ENCODE data around the gene NTM.
"Not testable (repeated sequence)": the region's sequence is repeated elsewhere in the genome, so short reads cannot be mapped to it uniquely, and the experiment has no call there.

Gene NTM

GRCh38 chr11:132064987-132065620 lies 694.7 kb downstream of the NTM start:
- DNase-seq: peak; percentile 45 to 54 (median 49)

GRCh38 chr11:132068556-132068955 lies 698.1 kb downstream of the NTM start:
- no peak for DNase-seq

DNA sequence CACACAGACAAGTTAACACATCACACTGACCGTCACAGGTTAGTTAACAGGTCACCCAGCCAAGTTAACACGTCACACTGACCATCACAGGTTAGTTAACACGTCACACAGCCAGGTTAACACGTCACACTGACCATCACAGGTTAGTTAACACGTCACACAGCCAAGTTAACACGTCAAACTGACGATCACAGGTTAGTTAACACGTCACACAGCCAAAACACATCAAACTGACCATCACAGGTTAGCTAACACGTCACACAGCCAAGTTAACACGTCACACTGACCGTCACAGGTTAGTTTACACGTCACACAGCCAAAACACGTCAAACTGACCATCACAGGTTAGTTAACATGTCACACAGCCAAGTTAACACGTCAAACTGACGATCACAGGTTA lies 699.2 kb downstream of the NTM start:
- not testable (repeated sequence) for DNase-seq

DNA sequence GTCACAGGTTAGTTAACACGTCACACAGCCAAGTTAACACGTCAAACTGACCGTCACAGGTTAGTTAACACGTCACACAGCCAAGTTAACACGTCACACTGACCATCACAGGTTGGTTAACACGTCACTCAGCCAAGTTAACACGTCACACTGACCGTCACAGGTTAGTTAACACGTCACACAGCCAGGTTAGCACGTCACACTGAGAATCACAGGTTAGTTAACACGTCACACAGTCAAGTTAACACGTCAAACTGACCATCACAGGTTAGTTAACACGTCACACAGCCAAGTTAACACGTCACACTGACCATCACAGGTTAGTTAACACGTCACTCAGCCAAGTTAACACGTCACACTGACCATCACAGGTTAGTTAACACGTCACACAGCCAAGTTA lies 700.5 kb downstream of the NTM start:
- DNase-seq: not testable (repeated sequence)

- DNase-seq: peak; percentile 41 to 53 (median 50)
Measured at GRCh38 chr11:132072044-132072857, 701.8 kb downstream of the NTM start.

DNA sequence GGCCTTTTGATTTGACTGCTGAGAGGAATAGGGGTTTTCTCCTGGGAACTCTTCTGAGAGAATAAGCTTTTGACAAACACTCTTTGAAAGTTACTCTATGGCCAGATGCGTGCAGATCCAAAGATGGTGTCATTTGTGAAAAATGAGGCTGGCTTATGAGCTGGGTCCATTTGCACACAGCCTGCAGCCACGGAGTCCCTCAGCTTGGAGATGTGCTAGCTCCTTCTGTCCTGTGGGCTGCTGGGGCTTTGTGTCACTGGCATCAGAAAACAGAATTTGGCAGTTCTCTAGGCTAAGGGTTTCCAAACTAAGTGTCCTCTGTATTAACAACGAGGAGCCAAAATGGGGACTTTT lies 702.4 kb downstream of the NTM start:
- no peak for DNase-seq

- DNase-seq: no peak
Measured at GRCh38 chr11:132073787-132074186, 703.4 kb downstream of the NTM start.

DNA sequence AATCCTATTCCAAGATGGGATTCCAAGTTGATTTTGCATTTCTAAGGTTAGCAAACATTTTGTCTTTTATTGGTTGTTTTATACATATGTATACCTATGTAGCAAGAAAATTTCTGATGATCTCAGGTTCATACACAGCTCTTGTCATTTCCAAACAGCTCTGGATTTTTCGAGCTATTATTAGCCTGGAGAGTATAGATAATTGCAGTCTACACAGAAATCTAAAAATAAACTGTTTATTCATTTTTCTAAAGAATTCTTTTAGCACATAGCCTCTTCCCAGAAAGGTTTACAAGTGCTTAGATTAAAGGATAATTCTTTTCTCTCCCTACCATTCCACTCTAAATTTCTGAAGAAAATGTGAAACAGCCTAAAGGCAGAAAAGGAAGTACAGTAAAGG lies 705.0 kb downstream of the NTM start:
- no peak for DNase-seq

DNA sequence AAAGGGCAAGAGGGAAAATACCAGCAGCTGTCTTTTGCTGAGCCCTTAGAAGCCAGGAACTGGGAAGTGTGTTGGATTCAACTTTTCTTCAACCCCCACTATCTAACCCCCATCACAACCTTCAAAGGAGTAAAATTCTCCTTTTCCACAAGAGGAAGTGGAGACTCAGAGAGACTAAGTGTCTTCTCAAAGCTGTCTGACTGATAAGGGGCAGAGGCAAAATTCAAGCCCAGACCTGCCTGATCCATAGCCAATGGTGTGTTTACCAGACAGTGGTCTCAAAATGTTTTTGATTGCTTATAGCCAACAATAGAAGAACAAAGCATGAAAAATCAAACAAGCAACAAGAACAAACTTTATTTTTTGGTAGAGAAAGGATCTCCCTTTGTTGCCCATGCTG lies 707.0 kb downstream of the NTM start:
- DNase-seq: no peak

- DNase-seq: no peak
Measured at GRCh38 chr11:132078264-132079076, 708.1 kb downstream of the NTM start.

DNA sequence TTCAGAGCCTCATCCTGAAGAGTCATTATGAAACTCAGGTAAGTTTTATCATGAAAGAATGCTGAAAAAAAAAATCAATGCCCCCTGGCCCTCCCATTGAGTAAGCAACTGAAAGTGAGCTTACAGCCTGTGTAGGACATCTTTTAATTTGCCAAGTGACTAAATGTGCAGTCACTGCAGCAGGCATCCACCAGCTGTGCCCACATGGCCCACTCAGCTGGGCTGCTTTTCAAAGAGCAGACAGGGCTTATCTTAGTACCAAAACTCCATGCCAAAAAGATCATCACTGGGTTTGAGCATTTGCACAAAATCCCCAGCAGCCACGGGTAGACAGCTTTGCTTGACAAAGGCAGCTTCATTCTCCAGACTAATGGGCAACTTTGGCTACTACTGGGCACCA lies 709.7 kb downstream of the NTM start:
- DNase-seq: no peak

DNA sequence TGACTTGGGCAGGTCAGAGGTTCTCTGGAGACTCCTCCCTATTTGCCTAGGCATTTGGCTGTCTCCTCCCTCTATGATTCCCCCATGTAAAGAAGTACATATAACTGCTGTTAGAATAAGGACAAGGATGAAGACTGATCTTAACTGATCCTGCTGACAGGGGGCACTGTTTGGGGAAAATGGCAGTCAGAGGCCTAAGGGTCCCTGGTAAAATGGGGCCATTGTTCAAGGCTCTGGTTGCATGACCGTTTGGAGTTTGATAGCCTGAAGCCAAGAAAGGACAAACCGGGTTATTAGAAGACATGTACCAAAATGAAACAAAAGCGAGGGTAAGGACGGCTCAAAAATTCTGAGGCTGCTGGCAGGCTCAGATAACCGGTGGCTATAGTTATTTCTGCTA lies 712.2 kb downstream of the NTM start:
- no peak for DNase-seq

DNA sequence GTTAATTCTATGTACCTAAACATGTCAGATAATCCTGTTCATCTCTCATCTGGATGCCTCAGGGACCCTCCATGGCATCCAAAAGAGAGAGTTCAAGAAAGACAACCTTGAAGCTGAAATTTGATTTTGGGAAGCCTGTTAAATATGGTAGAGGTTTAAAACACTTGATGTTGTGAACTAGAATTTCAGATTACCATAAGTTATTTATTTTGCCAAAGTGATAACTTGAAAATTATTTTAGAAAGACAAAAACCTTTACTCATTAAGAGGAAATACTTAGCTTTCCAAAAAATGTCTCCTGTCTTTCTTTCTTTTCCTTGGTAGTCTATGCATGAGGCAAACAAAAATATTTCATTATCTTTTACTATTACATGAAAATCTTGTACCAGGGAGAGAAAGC lies 714.0 kb downstream of the NTM start:
- DNase-seq: no peak

- DNase-seq: no peak
Measured at GRCh38 chr11:132087148-132087547, 716.7 kb downstream of the NTM start.

DNA sequence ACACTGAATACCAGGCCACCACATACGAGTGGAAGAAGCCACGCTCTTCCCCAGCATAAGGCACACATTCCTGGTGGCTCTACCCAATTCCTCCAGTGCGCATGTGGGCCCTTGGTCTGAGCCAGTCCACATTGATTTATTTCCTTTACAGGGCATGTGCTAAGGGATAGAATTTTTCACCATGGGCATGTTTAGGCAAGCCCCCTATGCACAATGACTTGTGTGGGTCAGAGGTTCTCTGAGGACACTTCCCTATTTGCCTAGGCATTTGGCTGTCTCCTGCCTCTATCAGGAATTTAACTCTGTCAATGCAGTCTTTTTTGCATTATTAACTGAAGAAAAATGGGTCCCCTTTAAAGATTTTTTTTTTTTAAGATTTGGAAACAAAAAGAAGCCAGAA lies 718.1 kb downstream of the NTM start:
- peak in 1 of 3 donors; percentile 27 for DNase-seq

- peak; percentile 71 to 80 (median 80) for DNase-seq
Measured at GRCh38 chr11:132093536-132094259, 723.3 kb downstream of the NTM start.

DNA sequence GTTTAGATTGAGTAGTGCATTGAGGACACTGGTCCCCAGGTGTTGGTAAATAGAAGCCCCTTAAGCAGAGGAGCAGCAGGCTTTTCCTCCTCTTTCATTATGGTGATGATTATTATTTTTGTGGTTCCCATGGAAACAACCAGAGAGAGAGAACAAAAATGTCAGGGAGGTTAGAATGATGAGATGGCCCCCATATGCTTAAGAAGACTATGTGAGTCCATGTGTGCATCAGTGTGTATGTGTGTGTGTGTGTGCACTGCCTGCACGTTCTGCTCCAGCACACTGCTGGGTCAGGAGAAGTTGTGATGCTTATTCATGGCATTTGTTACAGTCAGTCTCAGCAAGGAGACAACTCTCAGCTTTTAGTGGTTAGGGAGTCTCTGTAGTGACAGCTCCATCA lies 724.2 kb downstream of the NTM start:
- DNase-seq: no peak

DNA sequence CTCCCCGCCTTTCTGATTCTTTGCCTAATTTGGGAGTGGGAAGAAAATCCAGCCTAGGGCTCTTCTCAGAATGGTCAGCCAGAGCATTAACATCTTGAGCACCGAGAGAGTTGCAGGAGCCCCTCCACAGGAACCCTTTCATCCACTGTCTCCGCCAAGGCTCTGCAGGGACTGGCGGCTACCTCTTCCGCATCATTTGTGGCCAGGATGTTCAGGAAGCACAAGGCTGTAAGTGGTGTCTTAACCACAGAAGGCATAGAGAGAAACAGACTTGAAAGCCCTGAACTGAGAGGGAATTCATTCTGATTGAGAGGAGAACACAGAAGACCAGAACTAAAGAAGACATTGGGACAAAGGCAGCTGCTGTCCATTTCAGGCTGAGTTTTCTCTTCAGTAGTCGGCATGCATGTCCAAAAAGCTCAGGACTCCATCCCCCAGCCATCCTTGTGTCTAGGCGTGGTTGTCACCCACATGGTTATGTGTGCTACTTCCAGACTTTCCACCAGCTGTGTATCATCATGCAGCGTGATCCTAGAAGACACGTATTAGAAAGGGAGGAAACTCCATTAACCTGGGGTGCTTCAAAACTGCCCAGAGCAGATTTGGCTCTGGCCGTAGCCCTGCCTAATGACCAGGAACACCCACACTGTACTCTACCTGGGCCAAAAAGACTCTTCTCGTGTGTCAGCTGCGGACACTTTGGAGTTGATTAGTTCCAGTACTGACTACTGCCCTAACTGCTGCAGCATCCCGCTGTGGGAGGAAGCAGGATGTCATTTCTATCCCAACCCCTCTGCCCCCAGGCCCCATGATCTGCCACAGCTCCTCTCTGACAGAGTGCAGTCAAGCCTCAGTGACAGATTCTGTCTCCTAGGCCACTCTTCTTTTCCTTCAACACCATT lies 725.1 kb downstream of the NTM start:
- peak in 2 of 3 donors; percentile 22 to 25 for DNase-seq

DNA sequence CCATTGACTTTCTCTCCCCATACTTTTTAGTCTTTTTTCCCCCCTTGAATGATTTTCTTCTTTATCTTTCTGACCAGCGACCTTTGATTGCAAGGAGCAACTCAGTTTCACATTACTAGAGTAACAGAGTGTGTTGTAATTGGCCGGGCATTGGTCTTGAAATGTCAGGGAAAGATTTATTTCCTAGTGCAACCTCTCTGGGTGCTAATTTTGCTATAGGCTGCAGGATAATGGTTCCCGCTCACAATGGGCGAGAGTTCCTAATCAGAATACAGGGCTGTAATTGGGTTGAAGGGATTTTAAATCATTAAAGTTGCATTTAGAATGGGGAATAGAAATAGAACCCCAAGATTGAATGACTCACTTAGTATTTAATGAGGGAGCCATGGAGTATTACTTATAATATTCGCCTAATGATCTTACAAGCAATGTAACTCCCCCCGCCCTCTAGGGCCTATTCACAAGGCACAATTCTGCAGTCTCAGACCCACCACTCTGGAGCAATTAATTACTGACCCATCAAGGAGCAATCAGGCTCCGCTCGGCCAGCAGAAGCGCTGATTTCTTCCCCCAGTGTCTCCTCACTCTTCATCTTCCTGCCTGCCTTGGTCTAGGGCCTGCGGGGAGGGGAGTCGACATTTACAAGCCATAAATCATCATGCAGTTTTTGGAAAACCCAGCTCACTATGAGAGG lies 725.9 kb downstream of the NTM start:
- DNase-seq: no peak

DNA sequence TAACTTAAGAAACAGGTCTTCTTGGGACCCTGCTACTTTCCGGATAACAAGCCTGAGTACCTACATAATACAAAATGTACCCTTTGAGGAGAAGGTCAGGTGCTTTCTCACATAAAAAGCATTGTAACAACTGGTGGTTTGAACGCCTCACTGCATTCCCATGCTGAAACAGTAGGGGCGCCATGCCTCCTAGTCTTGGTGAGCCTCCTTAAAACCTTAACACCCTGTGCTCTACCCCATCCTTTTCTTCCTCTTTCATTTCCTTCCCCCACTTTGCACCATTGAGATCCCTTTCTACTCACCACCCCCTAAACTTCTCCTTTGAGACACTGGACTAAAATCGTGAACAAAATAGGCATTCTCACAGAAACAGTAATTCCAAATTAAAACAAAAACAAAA lies 729.3 kb downstream of the NTM start:
- DNase-seq: peak; percentile 48 to 63 (median 52)

- no peak for DNase-seq
Measured at GRCh38 chr11:132100583-132100982, 730.2 kb downstream of the NTM start.

All from suppressor macrophage treated with lipopolysaccharide for 1 hour (primary cell).